Naive thymus-derived CD4-positive, alpha-beta T cell (primary cell): ENCODE data around the gene DPP10. TPM values are rescaled to one million over a fixed set of nuclear protein-coding genes. Genes with fewer than 3 reads are reported as not detected.

ENCODE experiments used
- ATAC-seq: fragments of 150-1000 bp; cut with Tn5 transposase; 2 replicates; pipeline ENCODE4 v1.10.0; 2021; ENCODE audit warnings: mild to moderate bottlenecking, moderate library complexity
- CTCF ChIA-PET: fragments of 350-600 bp; sonication (Branson Sonifier 250); formaldehyde crosslinking; loops from one replicate; lab custom pipeline; 2021; ENCODE audit warnings: antibody characterized with exemption; lab: Charles Lee
- POLR2A ChIA-PET: fragments of 350-600 bp; sonication (Branson Sonifier 250); formaldehyde crosslinking; loops from one replicate; lab custom pipeline; 2021; ENCODE audit warnings: antibody characterized with exemption, inconsistent platforms; lab: Charles Lee
- DNase-seq, 9 donors: peaks; one replicate each; pipeline versions ENCODE4 v3.0.0 to v3.0.0-alpha.2; 2020 to 2022; ENCODE audit warnings: mixed read lengths in 1 of 9
- H3K27ac ChIP-seq: one replicate; pipeline ENCODE4 v1.7.0; 2013; ENCODE audit warnings: mild to moderate bottlenecking, low read depth, low read length, moderate library complexity
- H3K27me3 ChIP-seq, 2 donors: one replicate each; pipeline ENCODE4 v1.7.0; 2013; ENCODE audit warnings: low read length in 2 of 2, mild to moderate bottlenecking in 2 of 2, moderate library complexity in 2 of 2; ENCODE audit not compliant: control insufficient read depth in 2 of 2, insufficient read depth in 2 of 2
- H3K36me3 ChIP-seq, 3 experiments: 1 replicate in 2 of 3; 2 replicates in 1 of 3; pipeline ENCODE4 v1.7.0; 2013; ENCODE audit warnings: low read length in 3 of 3, mild to moderate bottlenecking in 3 of 3, moderate library complexity in 1 of 3; ENCODE audit not compliant: insufficient read depth in 3 of 3, control insufficient read depth in 2 of 3
- H3K4me1 ChIP-seq, 2 donors: one replicate each; pipeline ENCODE4 v1.7.0; 2013; ENCODE audit warnings: low read length in 2 of 2, mild to moderate bottlenecking in 2 of 2, moderate library complexity in 1 of 2; ENCODE audit not compliant: control insufficient read depth in 2 of 2, insufficient read depth in 2 of 2
- H3K4me3 ChIP-seq: 2 replicates; pipeline ENCODE4 v1.7.0; 2013; ENCODE audit warnings: mild to moderate bottlenecking, low read length
- H3K9me3 ChIP-seq, 3 experiments: 1 replicate in 2 of 3; 2 replicates in 1 of 3; pipeline ENCODE4 v1.7.0; 2013; ENCODE audit warnings: low read length in 3 of 3; ENCODE audit not compliant: control insufficient read depth in 2 of 3
- H3K27ac Mint-ChIP-seq, 9 donors: one replicate each; pipeline ENCODE4 v1.8.0; 2020 to 2022; ENCODE audit warnings: mixed read lengths in 9 of 9, mild to moderate bottlenecking in 8 of 9, moderate library complexity in 5 of 9, inconsistent platforms in 2 of 9
- H3K27me3 Mint-ChIP-seq, 5 donors: one replicate each; pipeline ENCODE4 v1.8.0; 2021 to 2022; ENCODE audit warnings: mixed read lengths in 5 of 5, mild to moderate bottlenecking in 1 of 5
- H3K36me3 Mint-ChIP-seq, 5 donors: one replicate each; pipeline ENCODE4 v1.8.0; 2020 to 2022; ENCODE audit warnings: mixed read lengths in 5 of 5, mild to moderate bottlenecking in 3 of 5, inconsistent platforms in 1 of 5
- H3K4me1 Mint-ChIP-seq, 7 donors: one replicate each; pipeline ENCODE4 v1.8.0; 2020 to 2022; ENCODE audit warnings: mixed read lengths in 7 of 7, mild to moderate bottlenecking in 3 of 7, inconsistent platforms in 1 of 7
- H3K4me3 Mint-ChIP-seq, 10 donors: one replicate each; pipeline ENCODE4 v1.8.0; 2020 to 2022; ENCODE audit warnings: mild to moderate bottlenecking in 10 of 10, mixed read lengths in 10 of 10, moderate library complexity in 6 of 10, inconsistent platforms in 2 of 10
- H3K9me3 Mint-ChIP-seq, 11 donors: one replicate each; pipeline ENCODE4 v1.8.0; 2020 to 2022; ENCODE audit warnings: mixed read lengths in 11 of 11, mild to moderate bottlenecking in 4 of 11, inconsistent platforms in 1 of 11, moderate library complexity in 1 of 11
- intact Hi-C, 2 donors: fragments of 100-400 bp; cut with micrococcal nuclease; formaldehyde crosslinking; loops; one replicate each; pipeline ENCODE4 v1.15.1; 2023
- polyA plus RNA-seq, 2 donors: library from polyadenylated mRNA; unstranded; fragments of 300-500 nt; fragmentation: Illumina TruSeq; gene quantifications; one replicate each; pipeline ENCODE4 v1.2.3, GENCODE V29; 2021
- total RNA-seq, 6 experiments: library from RNA in 5 of 6; stranded (reverse) in 5 of 6; gene quantifications; 1 replicate in 5 of 6; 2 replicates in 1 of 6; pipeline ENCODE4 v1.2.3 and lab custom pipeline; 2021 to 2026

Gene DPP10
- total and polyA plus RNA-seq, 7 experiments from 2014 or later: not detected

GRCh38 chr2:115122701-115123100 is 680.3 kb downstream of the DPP10 start:
- Mint-ChIP-seq H3K27ac (no peak overlapping the region), H3K27me3 (no peaks in the 10 kb centered on the region), H3K9me3 (peaks cover 0 to 3% (median 0%) of the 10 kb centered on the region in 11 donors), H3K4me1 (no peaks in the 10 kb centered on the region), H3K36me3 (no peaks in the 10 kb centered on the region), H3K4me3 (no peak overlapping the region)
- no peaks in the 10 kb centered on the region for H3K27me3 ChIP-seq
- intact Hi-C loops: no loop called here
- no peak overlapping the region for H3K4me3 ChIP-seq
- H3K9me3 ChIP-seq: no peaks in the 10 kb centered on the region
- DNase-seq: no peak
- POLR2A ChIA-PET: no interaction called here
- no peaks in the 10 kb centered on the region for H3K36me3 ChIP-seq
- CTCF ChIA-PET: no interaction called here
- H3K27ac ChIP-seq: no peak overlapping the region
- ATAC-seq: no peak
- H3K4me1 ChIP-seq: no peaks in the 10 kb centered on the region

GRCh38 chr2:115124817-115125216 is 682.4 kb downstream of the DPP10 start:
- ATAC-seq: no peak
- H3K4me1 ChIP-seq: no peaks in the 10 kb centered on the region
- H3K27ac Mint-ChIP-seq: no peak overlapping the region
- no peaks in the 10 kb centered on the region for H3K27me3 Mint-ChIP-seq
- no peaks in the 10 kb centered on the region for H3K27me3 ChIP-seq
- no peak overlapping the region for H3K4me3 Mint-ChIP-seq
- DNase-seq: no peak
- H3K9me3 Mint-ChIP-seq: peaks cover 0 to 5% (median 0%) of the 10 kb centered on the region in 11 donors
- intact Hi-C loops: no loop called here
- H3K36me3 Mint-ChIP-seq: no peaks in the 10 kb centered on the region
- no peak overlapping the region for H3K27ac ChIP-seq
- ChIA-PET CTCF (no interaction called here), POLR2A (no interaction called here)
- no peaks in the 10 kb centered on the region for H3K9me3 ChIP-seq
- H3K4me1 Mint-ChIP-seq: no peaks in the 10 kb centered on the region
- H3K4me3 ChIP-seq: no peak overlapping the region
- H3K36me3 ChIP-seq: no peaks in the 10 kb centered on the region

DNA sequence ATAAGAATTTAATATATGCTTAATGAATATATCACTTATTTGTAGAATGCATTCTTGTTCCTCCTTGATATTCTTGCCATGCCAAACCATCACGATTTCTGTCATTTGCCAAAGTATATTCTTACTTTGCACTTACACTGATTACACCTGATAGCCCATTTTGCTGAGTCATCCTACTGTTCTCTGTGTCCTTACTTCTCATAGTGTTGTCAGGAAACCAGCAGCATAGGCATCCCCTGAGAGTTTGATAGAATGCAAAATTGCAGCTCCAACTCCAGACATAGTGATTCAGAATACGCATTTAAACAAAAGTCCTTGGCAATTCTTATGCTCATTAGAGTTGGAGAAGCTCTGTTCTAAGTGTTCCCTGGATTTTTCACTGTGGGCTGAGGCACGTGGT is 687.1 kb downstream of the DPP10 start:
- CTCF ChIA-PET: no interaction called here
- no peaks in the 10 kb centered on the region for H3K36me3 ChIP-seq
- intact Hi-C loops: no loop called here

GRCh38 chr2:115160531-115161080 is 718.2 kb downstream of the DPP10 start:
- CTCF ChIA-PET: no interaction called here
- H3K4me3 ChIP-seq: no peak overlapping the region
- peaks cover 0 to 18% (median 4%) of the 10 kb centered on the region in 7 donors for H3K4me1 Mint-ChIP-seq
- H3K27me3 Mint-ChIP-seq: peaks cover 30 to 45% (median 38%) of the 10 kb centered on the region in 5 donors
- DNase-seq (no peak), ATAC-seq (no peak)
- peaks cover 0 to 7% (median 3%) of the 10 kb centered on the region in 11 donors for H3K9me3 Mint-ChIP-seq
- no peaks in the 10 kb centered on the region for H3K4me1 ChIP-seq
- H3K9me3 ChIP-seq: no peaks in the 10 kb centered on the region
- H3K4me3 Mint-ChIP-seq: peak overlapping the region in 8 of 10 donors; percentile 16 to 68 (median 54)
- no peak overlapping the region for H3K27ac ChIP-seq
- no peaks in the 10 kb centered on the region for H3K36me3 ChIP-seq
- POLR2A ChIA-PET: no interaction called here
- no peaks in the 10 kb centered on the region for H3K27me3 ChIP-seq
- H3K27ac Mint-ChIP-seq: no peak overlapping the region
- peaks cover 0 to 2% (median 0%) of the 10 kb centered on the region in 5 donors for H3K36me3 Mint-ChIP-seq
- intact Hi-C loops: no loop called here

More for the DNA sequence above, 687.1 kb downstream of the DPP10 start:
- Mint-ChIP-seq H3K4me1 (no peaks in the 10 kb centered on the region), H3K36me3 (no peaks in the 10 kb centered on the region), H3K27me3 (peaks cover 0 to 3% (median 0%) of the 10 kb centered on the region in 5 donors), H3K27ac (no peak overlapping the region), H3K9me3 (peaks cover 0 to 8% (median 1%) of the 10 kb centered on the region in 11 donors), H3K4me3 (no peak overlapping the region)
- POLR2A ChIA-PET: no interaction called here
- H3K27ac ChIP-seq: no peak overlapping the region
- DNase-seq (no peak), ATAC-seq (no peak)
- no peaks in the 10 kb centered on the region for H3K4me1 ChIP-seq
- no peak overlapping the region for H3K4me3 ChIP-seq
- H3K9me3 ChIP-seq: no peaks in the 10 kb centered on the region
- H3K27me3 ChIP-seq: no peaks in the 10 kb centered on the region

GRCh38 chr2:115161081-115161770 is 718.8 kb downstream of the DPP10 start:
- POLR2A ChIA-PET: no interaction called here
- Mint-ChIP-seq H3K36me3 (peaks cover 0 to 2% (median 0%) of the 10 kb centered on the region in 5 donors), H3K4me1 (peaks cover 0 to 18% (median 4%) of the 10 kb centered on the region in 7 donors), H3K9me3 (peaks cover 0 to 6% (median under 1%) of the 10 kb centered on the region in 11 donors), H3K27me3 (peaks cover 30 to 39% (median 36%) of the 10 kb centered on the region in 5 donors), H3K4me3 (peak overlapping the region in 8 of 10 donors; percentile 16 to 68 (median 54)), H3K27ac (no peak overlapping the region)
- DNase-seq: no peak
- no peaks in the 10 kb centered on the region for H3K9me3 ChIP-seq
- no peak overlapping the region for H3K4me3 ChIP-seq
- no peaks in the 10 kb centered on the region for H3K27me3 ChIP-seq
- CTCF ChIA-PET: no interaction called here
- H3K27ac ChIP-seq: no peak overlapping the region
- no peaks in the 10 kb centered on the region for H3K4me1 ChIP-seq
- intact Hi-C loops: no loop called here
- no peaks in the 10 kb centered on the region for H3K36me3 ChIP-seq
- ATAC-seq: no peak

GRCh38 chr2:115161771-115162493 is 719.5 kb downstream of the DPP10 start:
- ChIA-PET CTCF (no interaction called here), POLR2A (no interaction called here)
- peaks cover 0 to 6% (median 0%) of the 10 kb centered on the region in 11 donors for H3K9me3 Mint-ChIP-seq
- intact Hi-C loops: no loop called here
- no peak for DNase-seq
- Histone ChIP-seq H3K27ac (no peak overlapping the region), H3K4me3 (no peak overlapping the region), H3K4me1 (no peaks in the 10 kb centered on the region), H3K36me3 (no peaks in the 10 kb centered on the region), H3K9me3 (no peaks in the 10 kb centered on the region), H3K27me3 (no peaks in the 10 kb centered on the region)
- peaks cover 0 to 2% (median 0%) of the 10 kb centered on the region in 5 donors for H3K36me3 Mint-ChIP-seq
- H3K27ac Mint-ChIP-seq: no peak overlapping the region
- peak overlapping the region in 3 of 10 donors; percentile 37 to 59 (median 50) for H3K4me3 Mint-ChIP-seq
- no peak for ATAC-seq
- peaks cover 30 to 39% (median 36%) of the 10 kb centered on the region in 5 donors for H3K27me3 Mint-ChIP-seq
- H3K4me1 Mint-ChIP-seq: peaks cover 0 to 18% (median 4%) of the 10 kb centered on the region in 7 donors
